Hematopoietic multipotent progenitor cell treated with erythropoietin and hydrocortisone succinate and interleukin-3 and kit ligand, for 8 days (in vitro differentiated cells): ENCODE measurements around the gene CD96.

Experiments used
- DNase-seq: peaks from one replicate; pipeline ENCODE4 v3.0.0-alpha.2; 2015

Gene CD96

GRCh38 chr3:111681661-111682426 lies 139.8 kb downstream of the CD96 start:
- DNase-seq = no peak

- DNase-seq = no peak
Measured at GRCh38 chr3:111684640-111685039, 142.6 kb downstream of the CD96 start.

GRCh38 chr3:111688190-111688800 lies 146.3 kb downstream of the CD96 start:
- no peak for DNase-seq

GRCh38 chr3:111690242-111690641 lies 148.2 kb downstream of the CD96 start:
- no peak for DNase-seq

- DNase-seq = peak; percentile 42
Measured at GRCh38 chr3:111691293-111691909, 149.4 kb downstream of the CD96 start.

GRCh38 chr3:111692593-111693552 lies 150.9 kb downstream of the CD96 start:
- no peak for DNase-seq

- DNase-seq = no peak
Measured at GRCh38 chr3:111694471-111694870, 152.5 kb downstream of the CD96 start.

- DNase-seq = peak; percentile 8
Measured at GRCh38 chr3:111695636-111696117, 153.7 kb downstream of the CD96 start.

- DNase-seq = no peak
Measured at GRCh38 chr3:111700054-111700453, 158.1 kb downstream of the CD96 start.

GRCh38 chr3:111701292-111701906 lies 159.4 kb downstream of the CD96 start:
- DNase-seq = no peak
